Effector memory CD4-positive, alpha-beta T cell (primary cell): ENCODE results near the gene WNT3A.

Source experiments
- DNase-seq, 3 donors: peaks; one replicate each; pipeline ENCODE4 v3.0.0-alpha.2; 2020
- H3K27ac ChIP-seq: 2 replicates; pipeline ENCODE4 v1.7.0; 2013; ENCODE audit warnings: mild to moderate bottlenecking, low read length, moderate library complexity; ENCODE audit not compliant: insufficient read depth, poor library complexity, severe bottlenecking
- H3K27me3 ChIP-seq: replicated peaks from 2 replicates; pipeline ENCODE4 v1.7.0; 2013; ENCODE audit warnings: mild to moderate bottlenecking, low read length; ENCODE audit not compliant: insufficient read depth, control insufficient read depth, poor library complexity, severe bottlenecking
- H3K36me3 ChIP-seq: 2 replicates; pipeline ENCODE4 v1.7.0; 2013; ENCODE audit warnings: mild to moderate bottlenecking, low read length, moderate library complexity; ENCODE audit not compliant: control insufficient read depth, insufficient read depth
- H3K4me1 ChIP-seq: 2 replicates; pipeline ENCODE4 v1.7.0; 2013; ENCODE audit warnings: low read length, mild to moderate bottlenecking; ENCODE audit not compliant: control insufficient read depth, insufficient read depth, poor library complexity, severe bottlenecking
- H3K4me3 ChIP-seq: 2 replicates; pipeline ENCODE4 v1.7.0; 2013; ENCODE audit warnings: low read length, low read depth, mild to moderate bottlenecking; ENCODE audit not compliant: insufficient read depth, poor library complexity, severe bottlenecking
- H3K9me3 ChIP-seq: 2 replicates; pipeline ENCODE4 v1.7.0; 2013; ENCODE audit warnings: mild to moderate bottlenecking, low read length, moderate library complexity; ENCODE audit not compliant: control insufficient read depth

The WNT3A gene

DNA sequence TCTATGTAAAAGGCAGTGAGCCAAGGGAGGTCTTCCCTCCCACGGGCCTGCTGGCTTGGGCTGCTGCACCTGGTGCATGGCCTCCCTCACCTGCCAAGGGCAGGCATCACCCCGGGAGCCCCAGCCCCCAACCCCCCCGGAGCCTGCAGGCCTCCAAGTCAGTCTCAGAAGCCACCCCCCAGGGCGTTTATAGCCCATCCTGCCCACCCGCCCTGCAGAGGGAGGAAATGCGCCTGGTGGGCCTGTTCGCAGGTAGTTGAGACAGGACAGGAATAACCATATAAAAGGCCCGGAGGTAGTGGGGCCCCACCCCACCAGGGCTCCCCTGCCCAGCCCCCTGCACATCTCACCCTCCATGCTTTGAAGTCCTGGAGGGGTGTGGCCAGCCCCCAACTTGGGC lies 57.5 kb downstream of the WNT3A start:
- Histone ChIP-seq H3K9me3 (no peaks in the 10 kb centered on the region), H3K27ac (no peak overlapping the region), H3K36me3 (no peaks in the 10 kb centered on the region), H3K4me3 (no peak overlapping the region), H3K27me3 (peaks cover 56% of the 10 kb centered on the region), H3K4me1 (peaks cover 16% of the 10 kb centered on the region)
- no peak for DNase-seq

DNA sequence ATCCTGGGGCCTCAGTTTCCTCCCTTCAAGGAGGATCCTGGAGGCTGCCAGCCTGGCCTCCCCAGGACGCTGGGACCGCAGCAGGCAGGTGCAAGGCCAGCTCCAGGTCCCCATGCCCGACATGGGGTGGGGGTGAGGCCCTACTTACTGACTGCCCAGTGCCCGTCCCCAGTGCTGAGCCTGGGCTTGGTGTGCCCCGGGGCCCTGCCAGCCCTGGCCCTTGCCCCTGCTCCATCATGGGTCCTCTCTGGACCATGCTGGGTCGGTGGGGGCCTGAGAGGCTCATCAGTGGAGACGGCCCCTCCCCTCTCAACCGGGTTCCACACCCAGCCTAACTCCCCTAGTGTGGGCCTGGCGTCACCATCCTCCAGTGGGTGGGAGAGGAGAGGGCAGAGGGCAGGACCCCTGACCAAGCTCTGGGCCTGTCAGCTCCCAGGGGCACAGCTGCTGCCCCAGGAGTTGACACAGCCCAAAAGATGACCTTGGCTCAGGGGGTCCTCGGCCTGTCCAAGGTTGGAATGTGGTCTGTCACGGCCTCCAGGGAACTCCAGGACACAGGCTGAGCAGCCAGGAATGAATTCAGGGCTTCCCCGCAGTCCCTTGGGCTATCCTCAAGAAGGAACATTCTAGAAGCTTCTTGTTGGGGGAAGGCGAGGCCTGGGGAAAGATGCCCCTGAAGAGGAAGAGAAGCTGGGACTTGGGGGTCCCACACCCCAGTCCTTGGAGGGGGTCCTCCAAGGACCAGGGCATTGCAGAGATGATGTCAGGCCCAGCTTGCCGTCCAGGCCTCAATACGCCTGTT lies 58.1 kb downstream of the WNT3A start:
- H3K4me1 ChIP-seq, result peaks cover 11% of the 10 kb centered on the region
- no peaks in the 10 kb centered on the region for H3K9me3 ChIP-seq
- no peak overlapping the region for H3K27ac ChIP-seq
- no peak for DNase-seq
- H3K27me3 ChIP-seq, result peaks cover 54% of the 10 kb centered on the region
- no peak overlapping the region for H3K4me3 ChIP-seq
- no peaks in the 10 kb centered on the region for H3K36me3 ChIP-seq

DNA sequence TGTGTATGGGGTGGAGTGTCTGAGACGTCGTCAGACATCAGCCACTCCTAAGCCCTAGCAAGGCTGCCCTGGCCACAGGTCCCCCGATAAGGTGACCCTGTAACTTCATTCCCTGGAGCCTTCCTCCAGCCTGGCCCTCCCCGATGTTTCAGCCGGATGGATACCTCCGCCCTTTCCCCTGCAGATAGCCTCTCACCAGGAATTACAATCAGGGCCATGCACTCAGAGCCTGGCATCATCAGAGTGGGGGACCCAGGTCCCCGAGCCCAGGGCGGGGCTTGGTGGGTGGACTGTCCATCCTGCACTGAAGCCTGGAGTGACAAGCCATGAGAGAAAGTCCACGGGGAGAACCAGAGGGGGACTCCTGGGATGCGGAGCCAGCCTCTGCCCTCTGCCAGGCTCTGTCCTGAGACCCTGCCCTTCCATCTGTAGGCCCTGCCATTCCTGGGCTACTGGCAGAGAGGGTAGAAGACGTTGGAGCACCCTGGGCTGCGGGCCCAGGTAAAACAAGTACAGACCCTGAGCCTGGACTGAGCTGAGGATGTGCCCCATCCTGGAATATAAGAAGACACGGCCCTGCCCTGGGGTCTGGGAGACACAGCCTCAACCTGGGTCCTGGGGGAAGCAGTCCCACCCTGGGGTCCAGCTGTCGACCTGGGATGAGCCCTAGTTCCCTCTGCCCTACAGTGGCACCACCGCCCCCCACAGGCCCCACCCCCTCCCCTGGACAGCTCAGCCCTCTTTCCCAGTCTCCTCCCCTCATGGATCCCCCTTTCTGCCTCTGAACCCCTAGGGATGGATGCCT lies 58.9 kb downstream of the WNT3A start:
- H3K36me3 ChIP-seq, result no peaks in the 10 kb centered on the region
- H3K4me1 ChIP-seq, result peaks cover 3% of the 10 kb centered on the region
- H3K4me3 ChIP-seq, result no peak overlapping the region
- no peaks in the 10 kb centered on the region for H3K9me3 ChIP-seq
- peaks cover 46% of the 10 kb centered on the region for H3K27me3 ChIP-seq
- DNase-seq, result no peak
- H3K27ac ChIP-seq, result no peak overlapping the region

DNA sequence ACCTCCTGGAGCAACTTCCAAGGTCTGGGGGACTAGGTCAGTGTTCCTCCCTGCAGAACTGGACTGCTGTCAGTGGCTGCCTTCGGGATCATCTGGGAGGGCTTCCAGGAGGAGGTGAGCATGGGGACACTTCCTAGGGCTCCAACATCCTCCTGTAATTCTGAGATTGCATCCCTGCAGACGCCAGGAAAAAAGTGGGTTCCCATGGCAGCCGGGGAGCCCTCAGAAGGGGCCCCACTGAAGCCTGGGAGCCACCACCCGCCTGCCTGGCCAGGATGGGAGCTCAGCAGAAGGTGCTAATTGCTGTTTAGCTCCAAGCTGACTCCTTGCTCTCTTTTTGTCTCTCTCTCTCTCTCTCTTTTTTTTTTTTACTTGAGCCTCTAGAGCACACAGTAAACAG lies 59.6 kb downstream of the WNT3A start:
- Histone ChIP-seq H3K36me3 (no peaks in the 10 kb centered on the region), H3K4me1 (no peaks in the 10 kb centered on the region), H3K9me3 (no peaks in the 10 kb centered on the region), H3K27ac (no peak overlapping the region), H3K4me3 (no peak overlapping the region), H3K27me3 (peaks cover 40% of the 10 kb centered on the region)
- DNase-seq, result no peak

DNA sequence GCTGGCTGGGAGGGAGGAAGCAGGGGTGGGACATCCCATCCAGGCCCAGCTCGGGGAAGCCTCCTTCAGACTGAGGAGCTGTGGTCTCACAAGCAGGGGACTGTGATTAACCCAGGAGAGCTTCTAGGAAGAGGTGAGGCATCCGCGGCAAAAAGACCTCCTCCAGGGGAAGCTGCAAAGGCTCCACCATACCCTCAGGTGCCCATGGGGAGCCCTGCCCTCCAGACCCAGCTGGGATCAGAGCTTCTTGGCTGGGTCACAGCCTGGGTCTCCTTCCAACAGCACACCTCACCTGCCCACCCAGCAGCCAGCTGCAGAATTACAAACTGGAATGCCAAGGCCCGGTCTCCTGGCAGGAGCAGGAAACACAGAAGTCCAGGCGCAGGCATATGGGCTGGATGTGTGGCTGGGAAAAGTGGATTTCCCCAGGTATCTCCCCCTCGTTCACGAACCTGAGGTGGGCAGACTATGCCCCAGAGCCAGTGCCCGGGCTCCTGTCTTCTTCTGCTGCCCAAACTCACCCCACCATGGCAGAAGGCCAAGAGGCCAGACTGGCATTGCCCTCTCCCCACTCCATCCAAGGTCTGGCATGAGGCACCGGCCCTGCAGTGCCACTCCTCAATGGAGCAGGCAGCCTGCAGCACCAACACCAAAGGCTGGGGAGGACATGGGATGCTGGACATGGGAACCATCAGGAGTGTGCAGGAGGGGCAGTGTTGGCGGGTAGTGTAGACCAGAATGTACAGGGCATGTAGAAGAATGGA lies 60.3 kb downstream of the WNT3A start:
- Histone ChIP-seq H3K27me3 (peaks cover 33% of the 10 kb centered on the region), H3K4me3 (no peak overlapping the region), H3K9me3 (no peaks in the 10 kb centered on the region), H3K36me3 (no peaks in the 10 kb centered on the region), H3K4me1 (no peaks in the 10 kb centered on the region), H3K27ac (no peak overlapping the region)
- no peak for DNase-seq

DNA sequence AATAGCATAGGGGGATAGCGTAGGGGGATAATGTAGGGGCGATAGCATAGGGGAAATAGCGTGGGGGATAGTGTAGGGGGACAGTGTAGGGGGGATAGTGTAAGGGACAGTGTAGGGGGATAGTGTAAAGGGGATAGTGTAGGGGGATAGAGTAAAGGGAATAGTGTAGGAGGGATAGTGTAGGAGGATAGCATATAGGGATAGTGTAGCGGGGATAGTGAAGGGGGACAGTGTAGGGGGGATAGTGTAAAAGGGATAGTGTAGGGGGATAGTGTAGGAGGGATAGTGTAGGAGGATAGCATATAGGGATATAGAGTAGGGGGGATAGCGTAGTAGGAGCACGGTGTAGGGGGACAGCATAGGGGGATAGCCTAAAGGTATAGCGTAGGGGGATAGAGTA lies 61.6 kb downstream of the WNT3A start:
- Histone ChIP-seq H3K4me1 (no peaks in the 10 kb centered on the region), H3K4me3 (no peak overlapping the region), H3K9me3 (no peaks in the 10 kb centered on the region), H3K27me3 (peaks cover 22% of the 10 kb centered on the region), H3K27ac (no peak overlapping the region), H3K36me3 (no peaks in the 10 kb centered on the region)
- no peak for DNase-seq

DNA sequence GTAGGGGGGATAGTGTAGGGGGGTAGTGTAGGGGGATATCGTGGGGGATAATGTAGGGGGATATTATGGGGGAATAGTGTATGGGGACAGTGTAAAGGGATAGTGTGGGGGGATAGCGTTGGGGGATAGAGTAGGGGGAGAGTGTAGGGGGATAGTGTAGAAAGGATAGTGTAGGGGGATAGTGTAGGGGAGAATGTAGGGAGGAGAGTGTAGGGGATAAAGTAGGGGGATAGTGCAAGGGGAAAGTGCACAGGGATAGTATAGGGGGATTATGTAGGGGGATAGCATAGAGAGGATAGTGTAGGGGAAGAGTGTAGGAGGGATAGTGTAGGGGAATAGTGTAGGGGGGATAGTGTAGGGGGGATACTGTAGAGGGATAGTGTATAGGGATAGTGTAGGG lies 63.4 kb downstream of the WNT3A start:
- Histone ChIP-seq H3K36me3 (no peaks in the 10 kb centered on the region), H3K4me1 (no peaks in the 10 kb centered on the region), H3K9me3 (no peaks in the 10 kb centered on the region), H3K4me3 (no peak overlapping the region), H3K27ac (no peak overlapping the region), H3K27me3 (peaks cover 8% of the 10 kb centered on the region)
- DNase-seq, result no peak

DNA sequence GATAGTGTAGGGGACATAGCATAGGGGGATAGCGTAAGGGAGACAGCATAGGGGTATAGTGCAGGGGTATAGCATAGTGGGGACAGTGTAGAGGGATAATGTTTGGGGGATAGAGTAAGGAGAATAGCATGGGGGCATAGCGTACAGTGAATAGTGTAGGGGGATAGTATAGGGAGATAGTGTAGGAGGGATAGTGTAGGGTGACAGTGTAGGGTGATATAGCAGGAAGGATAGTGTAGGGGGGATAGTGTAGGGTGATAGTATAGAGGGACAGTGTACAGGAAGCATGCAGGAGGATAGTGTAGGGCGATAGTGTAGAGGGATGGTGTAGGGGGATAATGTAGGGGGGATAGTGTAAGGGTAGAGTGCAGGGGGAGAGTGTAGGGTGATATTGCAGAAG lies 64.1 kb downstream of the WNT3A start:
- Histone ChIP-seq H3K27me3 (peaks cover 2% of the 10 kb centered on the region), H3K4me3 (no peak overlapping the region), H3K27ac (no peak overlapping the region), H3K9me3 (no peaks in the 10 kb centered on the region), H3K4me1 (no peaks in the 10 kb centered on the region), H3K36me3 (no peaks in the 10 kb centered on the region)
- DNase-seq, result no peak

DNA sequence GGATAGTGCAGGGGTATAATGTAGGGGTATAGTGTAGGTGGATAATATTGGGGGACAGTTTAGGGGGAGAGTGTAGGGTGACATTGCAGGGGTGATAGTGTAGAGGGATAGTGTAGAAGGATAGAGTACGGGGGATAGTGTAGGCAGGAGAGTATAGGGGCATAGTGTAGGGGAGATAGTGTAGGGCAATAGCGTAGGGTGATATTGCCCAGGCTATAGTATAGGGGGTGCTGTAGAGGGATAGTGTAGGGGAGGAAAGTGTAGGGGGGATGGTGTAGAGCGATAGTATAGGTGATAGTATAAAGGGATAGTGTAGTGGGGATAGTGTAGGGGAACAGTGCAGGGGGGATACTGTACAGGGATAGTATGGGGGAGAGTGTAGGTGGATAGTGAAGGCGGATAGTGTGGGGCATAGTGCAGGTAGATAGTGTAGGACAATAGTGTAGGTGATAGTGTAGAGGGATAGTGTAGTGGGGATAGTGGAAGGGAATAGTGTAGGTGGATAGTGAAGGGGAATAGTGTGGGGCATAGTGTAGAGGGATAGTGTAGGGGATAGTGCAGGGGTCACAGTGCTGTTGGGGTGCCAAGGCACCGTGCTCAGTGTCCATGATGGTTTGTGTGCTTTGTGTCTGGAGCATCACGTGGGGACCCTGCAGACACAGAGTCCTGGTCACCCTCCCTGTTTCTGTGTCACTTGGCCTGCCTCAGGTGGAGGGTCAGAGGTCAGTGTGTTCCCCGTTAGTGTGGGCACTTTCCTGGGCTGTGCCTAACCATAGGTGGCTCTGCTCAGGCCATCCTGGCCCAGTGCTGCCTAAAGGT lies 65.2 kb downstream of the WNT3A start:
- Histone ChIP-seq H3K36me3 (no peaks in the 10 kb centered on the region), H3K4me1 (no peaks in the 10 kb centered on the region), H3K27ac (no peak overlapping the region), H3K4me3 (no peak overlapping the region), H3K9me3 (no peaks in the 10 kb centered on the region), H3K27me3 (no peaks in the 10 kb centered on the region)
- no peak for DNase-seq
